CD4-positive, alpha-beta T cell treated with Interleukin-21 for 1 hour (primary cell): ENCODE measurements around the gene SLX9.

Experiments
- DNase-seq: peaks from one replicate; pipeline ENCODE4 v3.0.0-alpha.2; 2020

Gene SLX9

DNA sequence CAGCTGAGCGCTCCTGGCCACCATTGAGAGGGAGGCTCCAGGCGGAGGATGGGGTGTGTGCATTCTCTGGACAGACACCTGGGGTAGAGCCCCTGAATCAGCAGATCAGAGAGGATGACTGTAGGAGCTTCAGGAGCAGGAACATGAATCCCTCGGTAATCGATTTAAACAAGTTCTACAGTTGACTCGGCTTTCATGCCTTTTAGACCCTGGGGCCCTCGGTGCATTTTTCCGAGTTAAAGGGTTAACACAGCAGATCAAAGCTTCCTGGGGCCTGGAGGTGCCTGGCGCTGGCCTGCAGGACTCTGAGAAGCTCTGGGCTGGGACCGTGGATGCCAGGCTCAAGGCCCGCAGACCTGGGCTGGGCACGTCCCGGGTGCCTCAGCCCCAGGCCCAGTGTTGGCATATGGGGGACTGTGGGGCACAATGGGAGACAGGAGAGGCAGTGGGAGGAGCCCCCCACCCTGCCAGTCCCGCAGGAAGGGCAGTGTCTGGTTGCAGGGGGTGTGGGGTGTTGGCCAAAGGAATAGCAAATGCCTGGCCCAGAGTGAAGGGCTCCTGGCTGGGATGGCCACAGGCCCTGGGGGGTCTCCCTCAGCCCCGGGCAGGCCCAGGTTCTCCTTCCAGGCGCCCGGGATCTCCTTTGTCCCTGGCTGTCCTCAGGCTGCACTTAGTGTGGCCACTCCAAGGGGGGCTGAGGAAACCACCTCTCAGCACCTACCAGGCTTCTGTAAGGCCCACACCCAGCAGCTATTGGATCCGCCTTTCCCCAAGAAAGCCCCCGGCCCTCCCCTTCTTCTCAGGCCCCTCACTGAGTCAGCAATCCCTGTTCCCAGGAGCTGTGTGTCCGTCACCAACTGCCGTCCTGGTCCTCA lies 40.1 kb downstream of the SLX9 start:
- DNase-seq: no peak

DNA sequence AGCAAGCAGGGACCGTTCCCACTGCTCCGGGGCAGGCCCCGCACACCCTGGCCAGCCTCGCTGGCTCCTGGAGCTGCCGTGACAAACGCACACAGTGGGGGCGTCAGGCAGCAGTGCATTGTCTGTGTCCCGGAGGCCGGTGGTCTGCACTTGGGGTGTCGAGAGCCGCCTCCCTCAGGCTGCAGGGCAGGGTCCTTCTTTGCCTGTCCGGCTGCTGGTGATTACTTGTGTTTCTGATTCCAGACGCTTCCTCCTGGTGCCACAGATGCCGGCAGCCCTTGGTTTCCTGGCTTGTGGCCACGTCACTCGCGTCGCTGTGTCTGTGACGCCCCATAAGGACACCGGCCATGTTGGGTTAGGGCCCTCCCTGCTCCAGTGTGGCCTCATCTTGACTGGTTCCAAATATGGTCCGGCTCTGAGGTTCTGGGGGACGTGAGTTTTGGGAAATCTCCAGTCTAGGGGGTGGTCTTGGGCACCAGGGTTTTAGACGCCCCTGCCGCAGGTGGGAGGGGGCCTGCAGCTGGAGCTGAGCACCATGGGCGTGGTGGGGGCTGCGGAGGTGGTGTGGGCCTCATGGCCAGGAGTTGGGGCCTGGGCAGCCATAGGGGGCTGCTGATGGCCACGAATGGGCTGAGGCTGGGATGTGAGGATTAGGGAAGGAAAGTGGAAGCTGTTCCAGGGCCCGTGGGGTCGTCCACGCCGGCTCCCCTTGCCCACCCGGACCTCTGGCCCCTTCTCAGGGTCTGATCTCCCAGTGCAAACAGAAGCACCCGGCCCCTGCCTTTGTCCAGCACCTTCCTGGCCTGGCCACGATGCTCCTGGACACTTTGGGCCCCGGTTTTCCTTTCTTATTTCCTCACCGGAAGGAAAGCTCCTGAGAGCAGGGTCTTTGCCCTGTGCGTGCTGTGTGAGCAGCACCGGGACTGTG lies 41.0 kb downstream of the SLX9 start:
- DNase-seq: no peak

DNA sequence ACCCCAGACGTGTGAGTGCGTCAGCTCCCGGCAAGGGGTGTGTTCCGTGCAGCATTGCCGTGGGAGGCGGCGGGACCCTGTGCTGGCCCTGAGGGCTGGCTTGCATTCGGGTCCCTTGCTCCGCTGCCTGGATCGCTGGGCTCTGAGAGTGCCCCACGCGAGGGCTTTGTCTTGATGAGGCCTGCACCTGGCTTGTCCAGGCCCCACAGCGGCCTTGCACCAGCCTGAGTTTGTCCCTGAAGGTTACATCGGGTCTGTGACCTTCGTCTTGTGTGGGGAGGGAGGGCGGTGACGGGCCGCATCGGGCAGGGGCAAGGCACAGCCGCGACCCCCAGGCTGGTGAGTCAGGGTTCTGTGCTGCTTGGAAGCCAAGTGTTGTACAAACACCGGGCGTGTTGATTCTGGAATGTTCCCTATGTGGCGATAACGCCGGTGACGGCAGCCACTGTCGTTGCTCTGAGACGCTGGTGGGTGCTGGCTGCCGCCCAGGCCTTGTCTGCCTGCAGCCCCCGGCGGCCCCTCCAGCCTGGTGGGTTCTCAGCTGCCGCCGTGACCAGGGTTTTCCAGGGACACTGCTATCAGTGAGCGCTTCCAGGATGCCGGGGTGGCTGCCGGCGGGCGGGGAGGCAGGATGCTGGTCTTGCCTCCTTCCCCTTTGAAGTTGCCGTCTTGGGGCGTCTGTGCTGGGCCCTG lies 42.9 kb downstream of the SLX9 start:
- DNase-seq: no peak

DNA sequence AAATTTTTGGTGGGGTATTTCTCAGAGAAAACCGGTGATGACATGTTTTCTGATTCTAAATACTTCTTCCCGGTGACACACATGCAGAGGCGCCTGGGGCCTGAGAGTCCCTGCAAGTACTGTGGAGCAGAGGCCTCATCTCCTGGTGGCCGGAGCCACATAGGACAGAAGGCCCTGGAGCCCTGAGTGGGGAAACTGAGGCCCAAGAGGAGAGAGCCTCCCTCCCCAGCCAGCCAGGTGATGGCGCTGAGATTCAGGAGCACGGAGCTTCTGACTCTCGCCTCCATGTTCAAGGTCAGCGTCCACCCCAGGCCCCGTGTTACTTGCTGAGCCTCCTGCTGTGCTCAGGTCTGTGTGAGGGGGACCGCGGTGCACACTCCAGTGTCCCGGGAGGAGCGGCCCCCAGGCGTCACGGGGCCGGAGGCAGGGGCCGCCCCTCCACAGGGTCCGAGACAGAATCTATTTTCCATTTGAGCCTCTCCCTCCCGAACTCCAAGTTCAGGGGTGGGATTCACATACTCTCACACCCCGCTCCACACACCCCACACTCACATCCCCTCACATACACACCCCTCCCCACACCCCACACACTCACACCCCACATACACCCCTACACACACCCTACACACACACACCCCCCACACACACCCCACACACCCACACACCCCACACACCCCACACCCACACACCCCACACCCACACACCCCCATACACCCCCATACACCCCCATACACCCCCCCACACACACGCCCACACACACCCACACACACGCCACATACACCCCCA lies 43.8 kb downstream of the SLX9 start:
- DNase-seq: no peak

DNA sequence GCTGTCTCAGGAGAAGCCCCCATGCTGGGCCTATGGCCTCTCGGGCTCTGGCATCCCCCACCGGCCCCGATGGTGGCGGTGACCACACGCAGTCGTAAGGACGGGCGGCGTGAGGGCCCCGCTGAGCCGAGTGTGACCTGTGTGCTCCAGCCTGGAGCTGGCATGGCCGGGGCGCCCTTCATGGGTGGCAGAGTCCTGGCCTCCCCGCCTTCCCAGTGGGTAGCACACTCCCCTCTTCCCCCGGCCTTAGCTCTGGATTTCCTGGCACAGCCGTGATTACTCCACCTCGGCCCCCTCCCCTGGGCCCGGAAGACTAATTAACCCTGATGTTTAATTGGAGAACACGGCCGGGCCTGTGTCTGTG lies 44.6 kb downstream of the SLX9 start:
- no peak for DNase-seq

DNA sequence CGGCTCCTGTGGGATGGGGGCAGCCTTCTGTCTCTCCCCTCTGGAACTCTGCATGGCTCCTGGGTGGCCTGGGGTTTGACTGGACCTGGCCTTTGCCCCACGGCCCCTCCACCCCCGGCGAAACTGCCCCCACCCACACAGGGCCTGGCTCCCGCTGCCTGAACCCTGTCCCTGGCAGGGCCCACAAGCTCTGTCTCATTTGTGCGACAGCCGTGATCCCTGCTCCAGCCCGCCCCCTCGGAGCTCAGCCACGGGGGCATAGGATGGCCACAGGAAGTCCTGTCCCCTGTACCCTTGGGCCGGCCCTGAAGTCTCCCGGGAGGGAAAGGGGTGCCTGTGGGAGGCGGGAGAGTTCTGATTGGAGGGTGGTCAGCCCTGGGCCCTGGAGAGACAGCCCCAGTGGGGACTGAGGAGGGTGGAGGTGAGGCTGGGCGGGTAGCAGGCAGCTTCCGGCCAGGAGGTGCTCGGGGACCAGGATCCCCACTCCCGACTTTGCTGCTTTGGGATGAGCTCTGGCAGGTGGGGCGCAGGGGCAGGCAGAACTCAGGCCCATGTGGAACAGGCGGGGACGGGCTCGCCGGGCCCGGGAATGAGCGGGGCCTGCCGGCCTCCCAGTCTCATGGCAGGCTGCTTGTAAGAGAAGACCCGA lies 45.1 kb downstream of the SLX9 start:
- DNase-seq: no peak

DNA sequence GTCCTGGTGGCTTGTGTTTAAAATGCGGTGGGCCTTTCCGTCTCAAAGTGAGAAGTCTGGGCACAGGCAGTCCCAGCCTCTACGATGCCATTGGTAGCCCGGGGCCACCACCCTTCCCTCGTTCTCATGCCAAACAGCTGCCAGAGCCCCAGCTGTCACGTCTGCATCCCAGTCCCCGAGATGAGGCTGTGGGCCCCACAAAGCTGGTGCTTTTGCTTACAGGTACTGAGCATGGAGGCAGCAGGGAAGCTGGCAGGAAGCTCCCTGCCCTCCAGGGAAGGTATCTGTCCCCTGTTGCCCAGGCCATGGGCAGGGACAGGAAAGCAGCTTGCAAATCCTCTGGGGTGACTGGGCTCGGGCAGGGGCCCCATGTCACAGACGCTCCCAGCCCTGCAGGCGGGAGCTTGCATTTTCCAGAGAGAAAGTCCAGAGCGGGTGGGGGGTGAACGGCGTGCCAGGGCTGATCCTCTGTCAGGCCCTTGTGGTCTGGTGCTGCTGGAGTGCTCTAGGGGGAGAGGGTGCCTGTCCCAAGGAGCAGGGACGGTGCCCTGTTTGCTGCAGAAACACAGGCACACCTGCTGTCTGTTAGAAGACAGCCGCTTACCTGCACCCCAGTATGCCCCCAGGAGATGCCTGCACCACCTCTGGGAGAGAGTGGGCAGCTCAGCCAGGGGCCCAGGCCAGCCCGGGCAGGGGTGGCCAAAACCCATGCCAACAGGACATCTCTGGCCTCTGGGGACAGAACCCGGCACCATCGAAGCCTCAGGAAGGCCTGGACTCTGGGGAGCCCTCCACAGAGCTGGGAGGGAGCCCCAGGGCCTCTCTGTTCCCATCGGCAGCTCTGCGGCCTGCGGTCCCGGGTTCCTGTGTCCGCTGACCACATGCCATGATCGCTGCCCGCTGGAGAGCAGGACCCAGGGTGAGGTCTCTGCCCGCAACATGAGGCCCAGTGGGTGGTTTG lies 45.9 kb downstream of the SLX9 start:
- DNase-seq: no peak

DNA sequence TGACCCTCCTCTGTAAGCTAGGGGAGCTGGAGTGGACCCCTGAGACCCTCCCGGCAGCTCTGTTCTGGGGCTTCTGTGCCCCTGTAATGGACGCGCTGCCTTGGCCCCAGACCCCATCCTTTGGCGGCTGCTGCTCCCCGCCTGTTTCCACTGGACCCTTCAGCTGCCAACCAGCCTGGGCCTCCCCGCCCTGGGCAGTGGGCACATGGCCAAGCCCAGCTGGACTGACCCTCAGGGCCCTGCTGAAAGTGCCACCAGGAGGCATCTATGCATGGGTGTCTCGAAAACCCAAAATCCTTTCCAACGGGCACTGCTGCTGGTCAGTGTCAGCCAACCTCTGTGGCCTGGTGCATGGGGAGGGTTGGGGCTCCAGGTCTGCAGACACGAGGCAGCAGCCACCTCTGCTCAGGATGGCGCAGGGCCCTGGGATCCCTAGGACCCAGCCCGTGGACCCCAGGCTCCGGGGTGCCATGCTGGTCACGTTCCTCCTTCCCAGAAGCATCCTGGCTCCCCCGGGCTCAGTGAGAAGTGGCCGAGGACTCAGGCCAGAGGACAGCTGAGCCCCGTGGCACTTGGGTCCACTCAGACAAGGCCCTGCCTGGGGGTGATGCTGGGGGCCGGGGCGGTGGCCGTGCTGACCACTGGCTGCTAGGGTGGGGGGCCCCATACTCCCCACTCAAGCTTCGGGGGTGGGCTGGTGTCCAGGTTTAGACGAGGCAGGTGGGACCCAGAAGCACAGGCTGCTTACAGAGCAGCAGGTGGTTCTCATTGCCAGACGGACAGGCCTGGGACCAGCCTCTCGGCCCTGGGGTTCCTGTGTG lies 46.9 kb downstream of the SLX9 start:
- no peak for DNase-seq

DNA sequence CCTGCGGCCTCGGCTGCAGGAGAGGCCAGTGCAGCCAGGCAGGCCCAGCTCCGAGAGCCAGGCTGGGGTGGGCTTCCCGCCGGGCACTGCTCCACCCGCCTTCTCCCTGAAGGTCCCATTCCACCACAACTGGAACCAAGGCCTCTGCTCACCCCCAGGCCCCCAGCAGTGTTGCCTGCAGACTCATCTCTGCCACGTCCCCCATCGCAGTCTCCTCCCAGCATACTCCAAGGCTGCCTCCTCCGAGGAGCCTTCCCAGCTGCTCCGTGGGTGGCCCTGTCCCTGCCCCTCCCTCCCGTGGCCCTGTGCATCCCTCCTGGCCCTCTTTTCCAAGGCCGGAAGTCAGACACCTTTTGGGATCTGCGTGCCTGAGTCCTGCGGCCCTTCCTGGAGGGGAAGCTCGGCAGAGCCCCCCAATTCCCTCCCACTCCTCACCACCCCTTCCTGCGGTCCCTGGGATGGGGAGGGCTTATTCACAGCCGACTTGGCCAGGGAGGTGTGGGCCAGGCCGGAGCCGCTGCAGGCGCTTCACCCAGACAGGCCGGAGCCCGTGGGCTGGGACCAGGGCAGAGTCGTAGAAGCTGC lies 47.6 kb downstream of the SLX9 start:
- DNase-seq: no peak

DNA sequence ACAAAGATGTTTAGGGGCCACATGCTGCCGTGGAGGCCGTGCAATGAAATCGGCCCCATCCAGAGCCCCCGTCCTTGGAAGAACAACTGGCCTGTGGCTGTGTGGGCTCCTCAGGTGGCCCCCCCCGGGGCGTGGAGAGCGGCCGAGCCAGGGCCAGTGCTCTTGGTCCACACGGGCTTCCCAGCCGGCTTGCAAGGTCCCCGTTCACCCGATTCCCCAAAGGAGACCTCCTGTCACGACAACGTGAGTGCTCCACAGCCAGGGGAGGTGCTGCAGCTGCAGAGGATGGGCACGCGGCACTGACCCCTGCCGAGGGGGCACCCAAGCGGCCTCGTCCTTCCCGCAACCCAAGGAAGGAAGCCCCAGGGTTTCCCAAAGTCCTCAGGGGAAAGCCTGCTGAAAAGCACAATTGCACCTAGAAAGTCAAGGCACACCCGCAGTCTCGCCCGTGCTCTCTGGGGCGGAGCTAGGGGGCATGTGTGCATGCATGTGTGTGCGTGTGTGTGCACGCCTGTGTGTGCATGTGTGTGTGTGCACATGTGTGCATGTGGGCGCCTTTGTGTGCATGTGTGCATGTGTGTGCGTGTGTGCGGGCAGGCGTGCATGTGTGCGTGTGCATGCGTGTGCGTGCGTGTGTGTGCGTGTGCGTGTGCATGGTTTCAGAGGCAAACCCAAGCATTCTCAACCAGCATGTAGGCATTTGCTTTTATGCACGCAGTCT lies 48.2 kb downstream of the SLX9 start:
- no peak for DNase-seq

DNA sequence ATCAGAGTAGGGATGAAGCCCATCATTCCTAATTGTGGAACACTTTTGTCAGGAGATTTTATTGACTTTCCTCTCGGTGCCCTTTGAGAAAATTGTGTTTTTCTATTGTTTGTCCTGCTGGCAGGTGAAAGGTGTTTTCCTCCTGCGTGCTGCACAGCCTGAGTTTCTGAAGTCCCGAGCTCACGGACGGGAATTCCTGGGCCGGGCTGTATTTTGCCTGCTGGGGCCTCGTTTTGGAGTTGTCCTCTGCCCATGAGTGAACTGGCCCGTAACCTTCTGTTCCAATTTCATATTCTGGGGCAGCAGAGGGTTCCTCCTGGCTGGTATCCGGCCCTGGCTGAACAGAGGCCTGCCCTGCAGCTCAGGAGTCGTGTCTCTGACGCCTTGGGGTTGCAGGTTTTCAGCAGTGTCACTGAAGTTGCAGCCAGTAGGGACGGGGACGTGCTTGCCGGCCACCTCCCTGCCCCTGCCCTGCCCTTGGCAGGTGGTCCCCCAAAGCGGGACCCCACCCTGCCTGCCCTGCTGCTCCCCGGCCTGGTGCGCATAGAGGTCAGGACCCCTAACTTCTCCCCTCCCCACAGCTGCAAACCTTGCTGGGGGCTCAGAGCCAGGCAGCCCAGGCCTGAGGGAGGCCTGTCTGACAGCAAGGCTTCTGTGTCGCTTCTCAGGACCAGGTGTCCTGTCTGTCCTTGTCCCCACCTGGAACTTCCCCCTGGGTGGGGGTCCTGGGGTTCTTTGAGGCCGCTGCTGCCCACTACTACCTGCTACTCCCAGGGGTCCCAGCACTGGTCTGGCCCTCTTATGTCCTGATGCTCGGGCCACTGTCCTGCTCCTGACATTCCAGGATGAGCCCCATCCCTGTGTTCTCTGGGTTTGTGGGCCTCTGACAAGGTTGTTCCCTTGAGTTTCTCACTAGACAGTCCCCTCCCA lies 49.0 kb downstream of the SLX9 start:
- DNase-seq: no peak

DNA sequence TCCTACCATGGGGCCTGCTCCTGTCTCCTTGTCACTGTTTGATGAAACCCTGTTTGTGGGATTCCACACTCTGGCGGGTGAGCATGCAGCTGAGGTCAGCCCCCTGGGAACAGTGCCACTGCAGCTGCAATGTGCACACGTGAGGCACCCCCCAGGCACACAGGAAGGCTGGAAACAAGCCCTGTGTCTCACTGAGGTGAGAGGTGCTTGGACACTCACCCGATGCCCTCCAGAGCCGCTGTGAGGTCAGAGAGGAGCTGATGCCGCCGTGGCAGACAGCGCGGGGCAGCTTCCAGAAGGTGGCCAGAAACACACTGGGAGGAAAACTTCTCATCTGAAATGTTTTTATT lies 49.7 kb downstream of the SLX9 start:
- DNase-seq: no peak

DNA sequence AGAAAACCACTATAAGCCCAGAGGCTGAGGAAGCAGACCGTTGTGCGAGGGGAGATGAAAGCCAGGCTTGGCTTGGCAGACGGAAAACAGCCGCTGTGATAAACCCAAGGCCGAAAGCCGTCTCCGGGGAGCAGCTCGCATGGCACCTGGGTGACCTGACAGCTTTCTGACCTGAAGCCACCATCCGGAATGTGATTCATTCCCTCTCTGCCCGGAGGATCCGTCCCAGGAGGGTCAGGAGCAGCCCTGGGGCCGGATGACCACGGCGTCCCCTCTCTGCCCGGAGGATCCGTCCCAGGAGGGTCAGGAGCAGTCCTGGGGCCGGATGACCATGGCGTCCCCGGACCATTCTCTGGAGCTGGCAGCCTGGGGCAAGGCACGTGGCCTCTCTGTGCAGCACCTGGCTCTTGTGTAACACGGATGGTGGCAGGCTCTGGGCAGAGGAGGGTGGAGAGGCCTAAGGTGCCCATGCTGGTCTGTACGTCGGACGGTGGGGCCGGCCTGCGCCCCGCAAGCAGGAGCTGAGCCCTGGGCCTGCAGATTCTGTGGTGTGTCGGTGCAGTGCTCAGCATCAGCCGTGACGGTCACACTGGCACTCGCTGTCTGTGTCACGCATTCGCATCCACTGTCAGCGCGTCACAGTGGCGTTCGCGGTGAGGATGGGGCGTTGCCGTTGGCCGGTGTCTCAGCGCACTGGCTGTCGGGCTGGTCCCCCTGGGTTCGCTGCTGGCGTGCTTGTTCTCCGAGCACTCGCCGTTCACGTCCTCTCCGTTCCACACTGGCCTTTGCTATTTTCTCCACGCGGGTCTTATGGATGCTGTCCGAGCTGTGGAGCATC lies 50.3 kb downstream of the SLX9 start:
- no peak for DNase-seq

DNA sequence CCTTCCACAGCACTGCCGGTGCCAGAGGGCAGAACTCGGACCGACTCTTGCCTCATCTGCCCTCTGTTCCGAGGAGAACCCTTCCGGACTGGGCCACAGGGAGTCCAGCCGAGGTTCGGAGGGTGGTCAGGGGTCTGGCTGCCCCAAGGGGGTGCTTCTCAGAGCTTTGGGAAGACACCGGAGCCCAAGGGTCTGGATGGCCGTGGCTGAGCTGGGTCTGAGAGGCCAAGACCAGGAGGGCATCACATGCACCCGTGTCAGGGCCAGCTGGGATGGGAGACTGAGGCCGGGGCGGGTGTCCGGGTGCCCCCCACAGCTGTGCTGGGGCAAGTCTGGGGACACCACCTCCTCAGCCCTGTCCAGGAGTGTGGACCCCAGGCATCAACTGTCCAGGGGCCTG lies 51.1 kb downstream of the SLX9 start:
- no peak for DNase-seq

DNA sequence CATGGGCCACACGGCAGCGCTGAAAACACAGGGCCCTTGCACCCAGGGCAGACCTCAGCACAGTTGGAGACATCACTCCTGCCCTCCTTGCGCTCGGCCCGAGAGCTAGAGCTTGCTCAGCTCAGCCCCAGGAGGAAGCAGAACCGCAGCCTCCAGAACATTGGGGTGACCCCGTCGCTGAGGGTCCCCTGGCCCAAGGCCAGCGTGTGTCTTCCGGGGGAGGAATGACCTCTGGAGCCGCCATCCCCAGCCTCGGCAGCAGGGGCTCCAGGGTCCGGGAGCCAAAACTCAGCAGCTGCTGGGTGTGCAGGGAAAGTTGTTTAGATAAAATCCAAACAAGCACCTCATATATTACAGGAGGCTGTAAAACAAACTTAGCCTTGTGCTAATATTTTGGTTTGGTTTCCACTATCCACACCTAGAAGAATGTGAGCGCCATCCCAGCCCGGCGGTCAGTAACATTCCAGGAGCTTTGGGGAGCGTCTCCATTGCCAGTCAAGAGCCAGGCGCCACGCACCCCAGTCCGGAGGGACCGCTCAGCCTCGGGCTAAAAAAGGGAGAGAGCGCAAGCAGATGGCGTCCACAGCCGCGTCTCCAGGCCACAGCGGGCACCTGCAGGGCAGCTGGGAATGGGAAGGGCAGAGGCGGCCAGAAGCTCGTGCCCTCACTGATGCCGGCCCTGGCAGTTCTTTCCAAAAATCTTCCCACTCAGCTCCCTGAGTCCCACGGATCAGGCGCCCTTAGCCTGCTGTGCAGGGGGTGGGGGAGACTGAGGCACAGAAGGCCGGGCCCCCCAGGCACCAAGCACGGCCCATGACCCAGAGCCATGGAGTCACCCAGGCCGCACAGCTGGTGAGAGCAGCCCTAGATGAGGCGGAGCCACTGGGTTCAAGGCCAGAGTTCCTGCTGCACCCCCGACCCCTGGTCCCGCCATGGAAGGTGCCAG lies 52.0 kb downstream of the SLX9 start:
- DNase-seq: no peak

DNA sequence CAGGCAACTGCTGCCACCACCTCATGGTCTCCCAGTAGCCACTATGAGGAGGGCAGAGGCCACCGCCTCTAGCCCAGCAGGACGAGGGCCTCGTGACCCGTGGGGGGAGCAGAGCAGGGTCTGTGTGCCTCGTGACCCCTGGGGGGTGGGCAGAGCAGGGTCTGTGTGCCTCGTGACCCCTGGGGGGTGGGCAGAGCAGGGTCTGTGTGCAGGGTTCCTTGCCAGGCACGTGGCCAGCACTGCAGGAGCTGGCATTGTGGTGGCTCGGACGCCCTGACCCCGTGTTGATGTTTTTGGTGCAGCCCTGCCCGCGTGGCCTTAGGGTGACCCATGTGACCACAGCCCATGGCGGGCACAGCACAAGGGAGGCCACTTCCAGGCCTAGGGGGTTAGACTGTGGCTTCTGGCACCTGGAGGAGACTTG lies 52.8 kb downstream of the SLX9 start:
- no peak for DNase-seq
